Measurements from ENCODE around the gene VMP1. TPM values are rescaled to one million over a fixed set of nuclear protein-coding genes. Genes with fewer than 3 reads are reported as not detected.
"Not testable (repeated sequence)": the region's sequence is repeated elsewhere in the genome, so short reads cannot be mapped to it uniquely, and the experiment has no call there.

Gene VMP1
- total and polyA plus RNA-seq, 2 experiments from 2014 or later, result 134 to 216 TPM

DNA sequence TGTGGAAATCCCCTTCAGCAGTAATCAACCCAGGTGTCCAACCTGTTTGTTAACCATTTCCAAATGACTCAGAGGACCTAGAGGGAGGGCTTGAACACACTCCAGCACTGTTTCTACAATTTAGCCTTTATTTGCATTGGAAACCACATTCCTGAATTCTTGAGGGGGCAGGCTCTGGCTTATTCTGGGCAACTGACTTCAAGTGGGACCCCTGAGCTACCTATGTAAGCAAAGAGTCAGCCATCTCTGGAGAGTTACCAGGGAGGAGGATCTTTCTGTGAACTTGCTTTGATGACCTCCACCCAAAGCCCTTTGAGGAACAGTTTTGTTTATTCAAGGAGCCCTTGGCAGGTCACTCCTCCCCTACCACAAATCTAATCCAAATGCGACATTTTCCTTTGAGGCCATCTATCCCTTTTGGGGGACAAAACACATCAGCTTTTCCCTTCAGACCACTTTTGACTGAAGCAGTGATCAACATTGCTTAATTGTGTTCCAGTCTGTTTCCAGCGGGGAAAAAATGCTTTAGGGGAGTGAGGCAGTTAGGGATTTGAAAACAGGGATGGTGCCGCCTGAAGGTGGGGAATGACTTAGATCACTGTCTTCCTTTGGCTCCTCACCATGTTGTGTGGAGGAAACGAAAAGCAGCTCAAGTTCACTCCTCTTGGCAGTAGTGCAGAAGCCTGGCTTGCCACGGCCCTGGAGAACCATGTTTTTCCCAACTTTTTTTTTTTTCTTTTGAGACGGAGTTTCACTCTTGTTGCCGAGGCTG lies 139.1 kb downstream of the VMP1 start:
- Histone ChIP-seq H3K9ac (peak overlapping the region; percentile 99), H3K4me2 (ENCODE audit: unreplicated experiment) (peak overlapping the region; percentile 63), H3K27me3 (replicated peaks; ENCODE audit: insufficient read depth) (no peaks in the 10 kb centered on the region), H2AFZ (no peak overlapping the region), H3F3A (ENCODE audit: insufficient read depth) (peaks cover 62% of the 10 kb centered on the region), H3K4me1 (ENCODE audit: insufficient read depth) (peaks cover 43% of the 10 kb centered on the region), H3K9me2 (ENCODE audit: insufficient read depth) (no peaks in the 10 kb centered on the region), H3K36me3 (ENCODE audit: low read depth) (peaks cover 6% of the 10 kb centered on the region), H3K79me2 (ENCODE audit: insufficient read depth) (peaks cover 8% of the 10 kb centered on the region), H4K20me1 (ENCODE audit: insufficient read depth) (no peaks in the 10 kb centered on the region), H3K4me3 (peak overlapping the region; percentile 32), H3K27ac (peak overlapping the region; percentile 99), H3K9me3 (ENCODE audit: low read depth) (no peaks in the 10 kb centered on the region)
- in situ Hi-C loops (cut with MboI), result no loop called here
- TF ChIP-seq EZH2 (IDR thresholded peaks at IDR 0.05; ENCODE audit: insufficient read depth, poor library complexity, severe bottlenecking) (no peak), EZH2phosphoT487 (IDR thresholded peaks at IDR 0.05; ENCODE audit: insufficient read depth, low read depth) (no peak)
- peak; percentile 84 for DNase-seq
- 3 to 4% methylated on average over 7 of the region's 7 CpGs for WGBS, 2 experiments (ENCODE audit: low coverage in 1 of 2, low lambda C conversion rate in 2 of 2, missing lambda C conversion rate in 2 of 2)

DNA sequence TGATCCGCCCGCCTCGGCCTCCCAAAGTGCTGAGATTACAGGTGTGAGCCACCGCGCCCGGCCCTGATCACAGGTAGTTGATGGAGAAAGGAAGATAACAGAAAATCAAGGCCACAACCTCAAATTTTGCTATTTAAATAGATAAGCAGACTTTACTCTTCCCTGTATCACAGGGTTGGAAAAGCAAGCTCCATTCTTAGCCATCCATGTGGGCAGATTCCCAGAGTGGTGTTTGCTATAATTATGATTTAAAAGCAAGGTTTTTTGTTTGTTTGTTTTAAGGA lies 140.9 kb downstream of the VMP1 start:
- no peak for TF ChIP-seq EZH2 (IDR thresholded peaks at IDR 0.05; ENCODE audit: insufficient read depth, poor library complexity, severe bottlenecking)
- no peak for TF ChIP-seq EZH2phosphoT487 (IDR thresholded peaks at IDR 0.05; ENCODE audit: insufficient read depth, low read depth)
- peaks cover 54% of the 10 kb centered on the region for H3K4me1 ChIP-seq (ENCODE audit: insufficient read depth)
- no peak overlapping the region for H3K4me2 ChIP-seq (ENCODE audit: unreplicated experiment)
- no peaks in the 10 kb centered on the region for H3K79me2 ChIP-seq (ENCODE audit: insufficient read depth)
- H3K9me2 ChIP-seq (ENCODE audit: insufficient read depth), result no peaks in the 10 kb centered on the region
- H3F3A ChIP-seq (ENCODE audit: insufficient read depth), result peaks cover 66% of the 10 kb centered on the region
- H3K36me3 ChIP-seq (ENCODE audit: low read depth), result no peaks in the 10 kb centered on the region
- no peak overlapping the region for H3K4me3 ChIP-seq
- no peaks in the 10 kb centered on the region for H3K9me3 ChIP-seq (ENCODE audit: low read depth)
- 0 out of 2 replicates have a peak overlapping the region, but pooled peaks have one; percentile 12 for H3K27ac ChIP-seq
- no peaks in the 10 kb centered on the region for H3K27me3 ChIP-seq (replicated peaks; ENCODE audit: insufficient read depth)
- in situ Hi-C loops (cut with MboI), result no loop called here
- no peak overlapping the region for H3K9ac ChIP-seq
- 93 to 100% methylated on average over 6 of the region's 6 CpGs for WGBS, 2 experiments (ENCODE audit: low coverage in 1 of 2, low lambda C conversion rate in 2 of 2, missing lambda C conversion rate in 2 of 2)
- DNase-seq, result no peak
- H2AFZ ChIP-seq, result no peak overlapping the region
- H4K20me1 ChIP-seq (ENCODE audit: insufficient read depth), result no peaks in the 10 kb centered on the region

DNA sequence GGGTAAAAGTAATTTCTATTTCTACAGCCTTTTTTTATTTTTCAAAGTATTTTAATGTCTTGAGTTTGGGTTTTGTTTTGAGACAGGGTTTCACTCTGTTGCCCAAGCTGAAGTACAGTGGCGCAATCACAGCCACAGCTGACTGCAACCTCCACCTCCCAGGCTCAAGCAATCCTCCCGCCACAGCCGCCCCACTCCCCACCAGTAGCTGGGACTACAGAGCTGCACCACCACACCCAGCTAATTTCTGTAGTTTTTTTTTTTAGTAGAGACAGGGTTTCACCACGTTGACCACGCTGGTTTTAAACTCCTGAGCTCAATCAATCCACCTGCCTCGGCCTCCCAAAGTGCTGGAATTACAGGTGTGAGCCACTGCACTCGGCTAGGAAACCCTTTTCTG lies 141.3 kb downstream of the VMP1 start:
- DNase-seq, result peak; percentile 60
- Histone ChIP-seq H3K27ac (0 out of 2 replicates have a peak overlapping the region, but pooled peaks have one; percentile 12), H3F3A (ENCODE audit: insufficient read depth) (peaks cover 63% of the 10 kb centered on the region), H3K4me2 (ENCODE audit: unreplicated experiment) (no peak overlapping the region), H3K9me2 (ENCODE audit: insufficient read depth) (no peaks in the 10 kb centered on the region), H4K20me1 (ENCODE audit: insufficient read depth) (no peaks in the 10 kb centered on the region), H3K9ac (no peak overlapping the region), H3K9me3 (ENCODE audit: low read depth) (no peaks in the 10 kb centered on the region), H3K4me1 (ENCODE audit: insufficient read depth) (peaks cover 58% of the 10 kb centered on the region), H2AFZ (no peak overlapping the region), H3K36me3 (ENCODE audit: low read depth) (no peaks in the 10 kb centered on the region), H3K27me3 (replicated peaks; ENCODE audit: insufficient read depth) (no peaks in the 10 kb centered on the region), H3K4me3 (no peak overlapping the region), H3K79me2 (ENCODE audit: insufficient read depth) (no peaks in the 10 kb centered on the region)
- WGBS, 2 experiments (ENCODE audit: low coverage in 1 of 2, low lambda C conversion rate in 2 of 2, missing lambda C conversion rate in 2 of 2), result 58 to 65% methylated on average over 7 of the region's 7 CpGs
- TF ChIP-seq EZH2 (IDR thresholded peaks at IDR 0.05; ENCODE audit: insufficient read depth, poor library complexity, severe bottlenecking) (no peak), EZH2phosphoT487 (IDR thresholded peaks at IDR 0.05; ENCODE audit: insufficient read depth, low read depth) (no peak)
- in situ Hi-C loops (cut with MboI), result no loop called here

DNA sequence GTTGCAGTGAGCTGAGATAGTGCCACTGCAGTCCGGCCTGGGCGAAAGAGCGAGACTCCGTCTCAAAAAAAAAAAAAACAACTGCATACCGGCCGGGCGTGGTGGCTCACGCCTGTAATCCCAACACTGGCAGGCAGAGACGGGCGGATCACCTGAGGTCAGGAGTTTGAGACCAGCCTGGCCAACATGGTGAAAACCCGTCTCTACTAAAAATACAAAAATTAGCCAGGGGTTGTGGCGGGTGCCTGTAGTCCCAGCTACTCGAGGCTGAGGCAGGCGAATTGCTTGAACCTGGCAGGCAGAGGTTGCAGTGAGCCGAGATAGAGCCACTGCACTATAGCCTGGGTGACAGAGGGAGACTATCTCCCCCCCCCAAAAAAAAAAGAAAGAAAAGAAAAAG lies 142.9 kb downstream of the VMP1 start:
- H3K9me3 ChIP-seq (ENCODE audit: low read depth); H2AFZ ChIP-seq; H3K9ac ChIP-seq; H3K27me3 ChIP-seq (replicated peaks; ENCODE audit: insufficient read depth); DNase-seq; H3K4me2 ChIP-seq (ENCODE audit: unreplicated experiment); H3K27ac ChIP-seq; H3K9me2 ChIP-seq (ENCODE audit: insufficient read depth); in situ Hi-C loops (cut with MboI); H3K4me3 ChIP-seq; H3K36me3 ChIP-seq (ENCODE audit: low read depth); H3K79me2 ChIP-seq (ENCODE audit: insufficient read depth); H4K20me1 ChIP-seq (ENCODE audit: insufficient read depth): not testable (repeated sequence)
- WGBS, 2 experiments (ENCODE audit: low coverage in 1 of 2, low lambda C conversion rate in 2 of 2, missing lambda C conversion rate in 2 of 2), result 93 to 94% methylated on average over 14 to 15 of the region's 15 CpGs
- Histone ChIP-seq H3K4me1 (ENCODE audit: insufficient read depth) (peaks cover 51% of the 10 kb centered on the region), H3F3A (ENCODE audit: insufficient read depth) (peaks cover 54% of the 10 kb centered on the region)
